ENCODE results near the gene NXNL2. TPM values are rescaled to one million over a fixed set of nuclear protein-coding genes. Genes with fewer than 3 reads are reported as not detected.

NXNL2 gene
- total RNA-seq, 2 donors from 2014 or later = 3.9 TPM; not detected in 1

GRCh38 chr9:88529496-88529895 lies 5.5 kb upstream of the NXNL2 start:
- Histone ChIP-seq H3K4me1 (peaks cover 39% of the 10 kb centered on the region), H3K4me3 (no peak overlapping the region), H3K27ac (peak overlapping the region in 3 of 4 donors; percentile 29 to 82 (median 77)), H3K27me3 (no peaks in the 10 kb centered on the region), H3K9me3 (no peaks in the 10 kb centered on the region), H3K36me3 (replicated peaks in 1 of 2; ENCODE audit: insufficient read depth in 1 of 2, low read depth in 2 of 2) (no peaks in the 10 kb centered on the region)
- TF ChIP-seq POLR2A (IDR thresholded peaks at IDR 0.05) (no peak), CTCF (IDR thresholded peaks at IDR 0.05) (no peak)
- WGBS, 2 donors = 88 to 91% methylated on average over 6 of the region's 6 CpGs
- DNase-seq = no peak
- intact Hi-C loops (cut with DNase I) = no loop called here
- ATAC-seq = no peak

- Histone ChIP-seq H3K36me3 (replicated peaks in 1 of 2; ENCODE audit: insufficient read depth in 1 of 2, low read depth in 2 of 2) (no peaks in the 10 kb centered on the region), H3K27ac (peak overlapping the region in 3 of 4 donors; percentile 29 to 82 (median 77)), H3K4me3 (no peak overlapping the region), H3K4me1 (peaks cover 40% of the 10 kb centered on the region), H3K9me3 (no peaks in the 10 kb centered on the region), H3K27me3 (no peaks in the 10 kb centered on the region)
- 50 to 68% methylated on average over 1 of the region's 1 CpG for WGBS, 2 donors
- DNase-seq (peak in 1 of 4 donors; percentile 44), ATAC-seq (peak; percentile 46)
- intact Hi-C loops (cut with DNase I) = no loop called here
- TF ChIP-seq CTCF (IDR thresholded peaks at IDR 0.05) (no peak), POLR2A (IDR thresholded peaks at IDR 0.05) (no peak)
Measured at GRCh38 chr9:88530051-88530450, 4.9 kb upstream of the NXNL2 start.

GRCh38 chr9:88531920-88532698 lies 2.9 kb upstream of the NXNL2 start:
- WGBS, 2 donors = 19 to 25% methylated on average over 31 of the region's 31 CpGs
- H3K27ac ChIP-seq = peak overlapping the region in 1 of 4 donors; percentile 17
- intact Hi-C loops (cut with DNase I) = no loop called here
- no peaks in the 10 kb centered on the region for H3K9me3 ChIP-seq
- no peak for ATAC-seq
- H3K36me3 ChIP-seq (replicated peaks in 1 of 2; ENCODE audit: insufficient read depth in 1 of 2, low read depth in 2 of 2) = no peaks in the 10 kb centered on the region
- no peak overlapping the region for H3K4me3 ChIP-seq
- H3K4me1 ChIP-seq = peaks cover 54% of the 10 kb centered on the region
- no peak for TF ChIP-seq CTCF (IDR thresholded peaks at IDR 0.05)
- TF ChIP-seq POLR2A (IDR thresholded peaks at IDR 0.05) = no peak
- DNase-seq = peak in 1 of 4 donors; percentile 13
- H3K27me3 ChIP-seq = no peaks in the 10 kb centered on the region

- 3 to 4% methylated on average over 24 to 35 of the region's 41 CpGs for WGBS, 2 donors
- TF ChIP-seq POLR2A (IDR thresholded peaks at IDR 0.05) (peak in 2 of 3 donors; percentile 48 to 51), CTCF (IDR thresholded peaks at IDR 0.05) (peak in 1 of 7 experiments; percentile 29)
- intact Hi-C loops (cut with DNase I) = no loop called here
- Histone ChIP-seq H3K27me3 (no peaks in the 10 kb centered on the region), H3K4me3 (no peak overlapping the region), H3K36me3 (replicated peaks in 1 of 2; ENCODE audit: insufficient read depth in 1 of 2, low read depth in 2 of 2) (no peaks in the 10 kb centered on the region), H3K4me1 (peaks cover 47% of the 10 kb centered on the region), H3K9me3 (no peaks in the 10 kb centered on the region), H3K27ac (peak overlapping the region; percentile 68 to 90 (median 88))
- DNase-seq (peak in 3 of 4 donors; percentile 20 to 41 (median 34)), ATAC-seq (peak; percentile 13)
Measured at GRCh38 chr9:88533951-88534455, 975 bp upstream of the NXNL2 start.

Measured in body of pancreas (tissue), 4 donors.